ENCODE measurements around the gene CAMTA1.
"Not testable (repeated sequence)": the region's sequence is repeated elsewhere in the genome, so short reads cannot be mapped to it uniquely, and the experiment has no call there.

Gene CAMTA1

GRCh38 chr1:6785318-6785727, at the start of gene CAMTA1:
Gene CAMTA1 (plus strand): TSS chr1:6785454. CDS start chr1:6785531, 77 bp downstream.
- DNase-seq, result no peak

DNA sequence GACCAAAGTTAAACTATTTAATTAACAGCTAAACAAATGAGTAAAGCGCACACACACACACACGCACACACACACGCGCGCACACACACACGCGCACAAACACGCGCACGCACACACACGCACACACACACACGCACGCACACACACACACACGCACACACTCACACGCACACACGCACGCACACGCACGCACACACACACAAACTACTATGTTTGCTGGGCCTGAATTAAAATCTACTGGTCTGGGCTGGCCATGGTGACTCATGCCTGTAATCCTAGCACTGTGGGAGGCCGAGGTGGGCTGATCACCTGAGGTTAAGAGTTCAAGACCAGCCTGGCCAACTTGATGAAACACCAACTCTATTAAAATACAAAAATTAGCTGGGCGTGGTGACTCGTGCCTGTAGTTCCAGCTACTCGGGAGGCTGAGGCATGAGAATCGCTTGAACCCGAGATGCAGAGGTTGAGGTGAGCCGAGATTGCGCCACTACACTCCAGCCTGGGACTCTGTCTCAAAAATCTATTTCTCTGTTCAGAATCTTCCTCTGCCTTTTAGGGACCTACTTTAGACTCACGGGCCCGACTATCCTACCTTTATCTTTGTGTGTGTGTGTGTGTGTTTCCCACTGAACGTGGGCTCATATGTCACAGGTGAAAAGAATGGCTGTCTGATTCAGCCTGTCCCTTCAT, 46.1 kb upstream of the CAMTA1 start:
- no peak for DNase-seq

- not testable (repeated sequence) for DNase-seq
Measured at GRCh38 chr1:6742676-6743188, 42.5 kb upstream of the CAMTA1 start.

DNA sequence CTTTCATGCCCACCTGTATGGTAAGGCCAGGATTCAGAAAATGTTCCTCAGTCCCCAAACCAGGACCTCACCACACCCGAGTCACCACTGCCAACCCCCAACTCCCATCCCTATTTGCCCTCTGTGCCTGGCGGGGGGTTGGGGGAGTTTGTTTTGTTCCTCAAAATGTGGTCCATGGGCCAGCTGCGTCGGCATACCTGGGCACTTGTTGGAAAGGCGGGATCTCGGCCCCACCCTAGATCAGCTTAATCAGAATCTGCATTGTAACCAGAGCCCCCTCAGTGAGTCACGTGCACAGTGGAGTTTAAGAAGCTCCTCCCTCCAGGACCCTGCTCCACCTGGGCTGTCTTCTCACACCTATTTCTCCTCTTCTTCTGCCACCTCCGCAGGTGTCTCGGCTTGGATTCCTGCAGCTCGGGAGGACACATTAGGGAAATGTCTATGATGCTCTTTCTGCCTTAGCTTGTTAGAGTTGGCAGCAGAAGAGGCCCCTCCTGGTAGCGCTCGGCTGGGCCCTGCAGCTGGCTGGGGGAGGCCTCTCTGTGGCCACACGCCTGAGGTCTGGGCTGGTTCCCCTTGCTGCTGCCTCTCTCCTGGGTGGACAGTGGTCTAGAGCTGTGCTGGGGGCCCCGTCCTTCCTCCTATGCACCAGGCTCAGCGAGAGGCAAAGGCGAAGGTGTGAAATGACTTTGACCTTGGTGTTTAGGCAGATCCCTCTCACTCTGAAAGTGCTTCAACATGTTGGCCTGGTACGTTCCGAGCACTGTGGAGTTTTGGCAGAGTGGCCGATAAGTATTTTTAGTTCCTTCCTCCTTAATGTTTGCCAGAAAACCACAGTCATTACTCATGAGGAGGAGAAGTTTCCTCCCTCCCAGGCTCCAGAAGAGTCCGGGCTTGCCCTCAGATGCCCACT, 41.8 kb upstream of the CAMTA1 start:
- DNase-seq, result no peak

- DNase-seq, result no peak
Measured at GRCh38 chr1:6745073-6745472, 40.2 kb upstream of the CAMTA1 start.

- no peak for DNase-seq
Measured at GRCh38 chr1:6747674-6748073, 37.6 kb upstream of the CAMTA1 start.

DNA sequence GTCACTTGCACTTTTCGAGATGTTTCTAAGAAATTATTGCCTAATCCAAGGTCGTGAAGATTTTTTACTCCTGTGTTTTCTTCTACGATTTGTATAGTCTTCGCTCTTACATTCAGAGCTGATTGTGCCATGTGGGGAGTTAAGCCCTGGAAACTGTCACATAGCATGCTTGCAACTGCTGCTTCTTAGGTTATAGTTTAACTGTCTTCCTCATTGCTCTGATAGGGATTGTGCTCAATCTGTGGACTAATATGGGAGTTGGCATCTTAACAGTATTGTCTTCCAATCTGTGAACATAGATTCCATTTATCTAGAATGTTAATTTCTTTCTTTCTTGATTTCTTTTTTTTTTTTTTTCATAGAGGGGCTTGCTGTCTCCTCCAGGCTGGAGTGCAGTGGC, 34.8 kb upstream of the CAMTA1 start:
- no peak for DNase-seq

DNA sequence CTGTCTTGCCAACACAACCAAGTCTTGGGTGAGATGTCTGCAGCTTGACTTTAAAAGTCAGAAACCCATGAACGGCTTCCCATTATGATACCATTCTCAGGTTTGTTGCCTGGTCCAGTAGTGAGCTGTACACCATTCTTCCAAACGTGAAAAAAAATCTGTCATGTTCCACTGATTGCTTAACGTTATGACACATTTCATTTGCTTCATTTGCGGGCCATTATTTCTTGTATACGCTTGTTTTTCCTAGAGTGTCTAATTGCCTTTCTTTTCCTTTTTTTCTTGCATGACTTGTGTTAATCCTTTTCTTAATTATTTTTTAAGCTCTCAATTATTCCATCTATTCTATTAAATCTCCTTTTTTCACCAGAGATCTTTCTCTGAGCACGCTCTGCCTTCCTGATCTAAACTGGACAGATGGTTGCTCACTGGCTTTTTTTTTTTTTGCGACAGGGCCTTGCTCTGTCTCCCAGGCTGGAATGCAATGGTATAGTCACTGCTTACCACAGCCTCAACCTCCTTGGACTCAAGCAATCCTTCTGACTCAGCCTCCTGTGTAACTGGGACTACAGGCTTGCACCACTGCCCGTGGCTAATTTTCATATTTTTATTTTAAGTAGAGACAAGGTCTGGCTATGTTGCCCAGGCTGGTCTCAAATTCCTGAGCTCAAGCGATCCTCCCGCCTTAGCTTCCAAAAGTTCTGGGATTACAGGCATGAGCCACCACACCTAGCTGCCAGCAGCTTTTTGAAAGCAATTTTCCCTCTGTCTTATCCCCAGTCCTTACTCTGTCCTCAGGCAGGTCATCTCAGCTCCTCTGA, 31.7 kb upstream of the CAMTA1 start:
- DNase-seq, result no peak

DNA sequence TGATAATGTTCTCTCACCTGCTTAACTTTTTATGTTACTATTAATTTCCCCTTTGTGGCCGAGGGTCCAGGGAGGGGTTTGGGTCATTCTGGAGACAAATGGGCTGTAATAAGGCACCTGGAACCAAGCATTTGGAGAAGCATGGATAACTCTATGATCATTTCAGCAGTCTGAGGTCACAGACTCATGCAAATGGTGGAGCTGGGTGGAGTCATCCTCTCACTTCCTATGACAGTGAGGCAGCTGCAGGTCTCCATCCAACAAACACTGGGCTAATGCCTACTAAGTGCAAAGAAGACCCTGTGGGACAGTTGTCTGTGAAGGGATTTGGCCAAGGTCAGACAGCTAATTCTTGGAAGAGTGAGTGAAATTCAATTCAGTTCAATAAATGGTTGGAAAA, 28.8 kb upstream of the CAMTA1 start:
- no peak for DNase-seq

DNA sequence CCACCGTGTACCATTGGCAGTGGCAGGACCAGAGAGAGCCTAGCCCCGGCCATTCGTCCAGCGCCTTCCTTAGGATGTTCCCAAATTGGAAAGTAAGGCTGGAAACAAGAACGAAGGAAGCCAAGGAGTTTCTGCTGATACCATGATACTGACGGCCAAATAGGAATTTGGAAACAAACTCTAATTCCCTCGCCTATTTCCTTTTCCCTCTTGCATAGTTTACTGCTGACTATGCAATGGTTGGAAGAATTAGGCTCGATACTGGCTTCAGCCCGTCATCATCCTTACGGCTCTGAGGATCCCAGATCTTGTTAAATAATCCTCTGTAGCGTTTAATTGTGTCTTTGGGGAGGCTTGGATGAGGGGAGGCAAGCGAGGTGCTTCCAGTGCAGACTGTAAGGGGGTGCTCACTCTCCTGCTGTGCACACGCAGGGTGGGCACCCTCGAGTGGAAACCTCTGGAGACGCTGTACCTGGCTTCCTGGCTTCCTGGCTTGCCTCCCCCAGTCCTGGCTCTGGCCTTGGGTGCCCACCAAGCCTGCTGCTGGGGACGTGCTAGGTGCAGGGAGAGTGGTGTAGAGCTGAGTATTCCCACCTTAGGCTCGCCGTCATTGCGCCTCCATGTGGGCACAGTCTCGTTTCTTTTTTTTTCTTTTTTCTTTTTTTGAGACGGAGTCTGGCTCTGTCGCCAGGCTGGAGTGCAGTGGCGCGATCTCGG, 27.4 kb upstream of the CAMTA1 start:
- DNase-seq, result no peak

- no peak for DNase-seq
Measured at GRCh38 chr1:6761196-6761737, 24.0 kb upstream of the CAMTA1 start.

DNA sequence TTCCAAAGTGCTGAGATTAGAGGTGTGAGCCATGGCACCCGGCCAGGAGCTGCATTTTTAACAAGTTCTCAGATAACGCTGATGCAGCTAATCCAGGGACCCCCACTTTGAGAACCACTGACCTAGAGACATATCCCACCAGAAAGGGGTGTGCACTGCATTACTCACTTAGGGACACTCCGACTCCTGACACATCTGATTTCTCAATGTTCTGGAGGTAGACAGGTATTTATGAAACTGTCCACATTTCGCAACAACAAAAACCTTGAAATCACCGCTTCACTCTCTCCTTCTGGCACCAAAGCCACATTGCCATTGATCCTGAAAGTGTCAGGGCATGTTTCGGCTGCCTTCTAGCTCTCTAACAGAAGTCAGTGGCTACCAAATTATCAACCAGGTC, 23.2 kb upstream of the CAMTA1 start:
- DNase-seq, result no peak

DNA sequence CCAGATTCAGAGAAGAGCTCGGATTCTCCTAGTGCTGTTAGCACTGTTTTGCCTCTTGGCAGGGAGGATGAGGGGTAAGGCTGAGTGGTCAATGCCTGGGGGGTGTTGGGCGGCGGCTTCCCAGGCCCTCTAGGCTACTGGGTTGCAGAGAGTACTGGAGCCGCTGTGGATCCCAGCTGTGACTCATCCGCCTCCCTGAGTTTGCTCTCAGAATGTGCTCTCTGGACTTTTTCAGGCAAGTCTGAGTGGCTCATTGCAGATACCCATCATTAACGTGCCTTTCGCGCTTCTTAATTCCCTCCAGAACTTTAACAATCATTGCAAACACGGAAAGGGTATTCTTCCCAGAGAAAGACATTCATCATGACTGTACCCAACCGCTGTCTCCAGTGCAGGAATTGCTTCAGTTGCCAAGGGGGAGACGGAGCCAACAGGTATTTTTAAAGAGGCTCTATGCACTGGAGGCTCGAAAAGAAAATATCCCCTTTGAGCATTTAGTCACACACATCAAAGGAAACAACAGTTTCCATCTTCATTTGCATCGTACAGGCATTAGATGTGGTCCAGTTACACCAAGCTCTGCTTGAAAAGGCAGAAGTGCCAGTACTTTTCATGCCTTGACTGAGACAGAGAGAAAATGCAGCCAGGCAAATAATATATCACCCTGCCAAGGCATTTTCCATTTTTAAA, 14.4 kb upstream of the CAMTA1 start:
- DNase-seq, result no peak

DNA sequence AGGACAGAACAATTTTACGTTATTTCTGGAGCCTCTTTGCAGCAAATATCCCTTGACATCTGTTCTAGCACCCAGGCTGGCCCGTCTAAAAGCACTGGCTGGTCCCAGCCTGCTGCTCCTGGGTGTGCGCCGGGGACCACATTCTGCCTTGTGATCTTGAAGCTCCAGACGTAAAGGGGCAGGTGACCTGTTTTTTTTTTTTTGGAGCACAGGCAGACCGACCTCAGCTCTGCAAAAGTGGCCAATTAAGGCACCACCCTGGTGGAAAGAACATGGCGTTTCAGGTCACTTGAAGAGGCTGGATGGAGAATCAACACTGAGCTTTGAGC, 13.8 kb upstream of the CAMTA1 start:
- no peak for DNase-seq

GRCh38 chr1:6774381-6774780, 10.9 kb upstream of the CAMTA1 start:
- no peak for DNase-seq

GRCh38 chr1:6775261-6776043, 9.8 kb upstream of the CAMTA1 start:
- no peak for DNase-seq

- DNase-seq, result no peak
Measured at GRCh38 chr1:6776389-6776788, 8.9 kb upstream of the CAMTA1 start.

- no peak for DNase-seq
Measured at GRCh38 chr1:6776895-6777294, 8.4 kb upstream of the CAMTA1 start.

DNA sequence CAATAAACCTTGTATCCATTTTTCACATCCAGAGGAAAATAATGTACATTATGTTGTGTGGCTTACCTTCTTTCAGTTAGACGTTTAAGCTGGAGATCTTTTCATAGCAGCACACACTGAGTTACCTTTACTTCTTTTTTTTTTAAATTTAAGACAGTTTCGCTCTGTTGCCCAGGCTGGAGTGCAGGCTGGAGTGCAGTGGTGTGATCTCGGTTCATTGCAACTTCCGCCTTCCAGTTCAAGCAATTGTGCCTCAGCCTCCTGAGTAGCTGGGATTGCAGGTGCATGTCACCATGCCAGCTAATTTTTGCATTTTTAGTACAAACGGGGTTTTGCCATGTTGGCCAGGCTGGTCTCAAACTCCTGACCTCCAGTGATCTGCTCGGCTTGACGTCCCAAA, 7.4 kb upstream of the CAMTA1 start:
- DNase-seq, result no peak

GRCh38 chr1:6779089-6779805, 6.0 kb upstream of the CAMTA1 start:
- no peak for DNase-seq

Measured in GOT3 (cell line).